Measurements from ENCODE around the gene AUTS2. TPM values are rescaled to one million over a fixed set of nuclear protein-coding genes. Genes with fewer than 3 reads are reported as not detected.

The AUTS2 gene
- total and polyA plus RNA-seq, 10 of the 15 experiments (the other 5 are each of a cell fraction or from before 2014, with no cell fraction given): 6.4 to 55.6 (median 21.6) TPM

- Histone ChIP-seq H3K36me3 (ENCODE audit: control insufficient read depth in 2 of 2, insufficient read depth in 2 of 2, low read length in 1 of 2) (no peaks in the 10 kb centered on the region; a peak in 1 of 4 replicates), H3K9me3 (replicated peaks; ENCODE audit: control insufficient read depth, insufficient read depth, low read length) (no peaks in the 10 kb centered on the region), H4K20me1 (ENCODE audit: control insufficient read depth, insufficient read depth) (no peaks in the 10 kb centered on the region), H3K27ac (ENCODE audit: control insufficient read depth, insufficient read depth) (no peak overlapping the region), H3K9ac (ENCODE audit: control insufficient read depth, insufficient read depth, low read length) (no peak overlapping the region), H3K4me2 (ENCODE audit: control insufficient read depth, insufficient read depth) (no peak overlapping the region), H3K4me3 (no peak overlapping the region), H3K79me2 (ENCODE audit: control insufficient read depth, insufficient read depth, low read length) (no peaks in the 10 kb centered on the region), H3K27me3 (replicated peaks in 1 of 2; ENCODE audit: control insufficient read depth in 2 of 2, insufficient read depth in 2 of 2, low read length in 1 of 2) (no peaks in the 10 kb centered on the region), H2AFZ (ENCODE audit: control insufficient read depth, low read depth, low read length) (no peak overlapping the region), H3K4me1 (ENCODE audit: control insufficient read depth, insufficient read depth, low read length) (no peaks in the 10 kb centered on the region)
- FAIRE-seq (no peak), ATAC-seq (peak; percentile 64), DNase-seq (ENCODE audit: low read depth, low spot score) (no peak)
- RAD21 ChIA-PET (ENCODE audit: unreplicated experiment): no interaction called here
- POLR2A ChIA-PET: no interaction called here
- WGBS (ENCODE audit: insufficient coverage, insufficient replicate concordance, low lambda C conversion rate, missing lambda C conversion rate): 55% methylated on average over 7 of the region's 7 CpGs
- CTCF ChIA-PET: interaction anchor here (0.6 kb wide), 1 partner anchor 37 kb away, joined by 3 read pairs; no protein-coding TSS in a partner anchor
- in situ Hi-C loops (cut with MboI): no loop called here
- SMC1A ChIA-PET (ENCODE audit: uncharacterized antibody, unreplicated experiment): no interaction called here
- intact Hi-C loops (cut with micrococcal nuclease; ENCODE audit: unreplicated experiment): no loop called here
- no TSS peak for BruUV-seq (replicated peaks)
- TF ChIP-seq SRF (IDR thresholded peaks at IDR 0.05; ENCODE audit: low read depth in 2 of 2, low read length in 2 of 2): no peak
- TF ChIP-seq RUNX3 (IDR thresholded peaks at IDR 0.05; ENCODE audit: low read length): peak; percentile 30; the same call in 1 of the 2 replicates
- no peak for TF ChIP-seq EED (IDR thresholded peaks at IDR 0.05; ENCODE audit: low read depth)
Observed at GRCh38 chr7:70303309-70303708, 705.0 kb downstream of the AUTS2 start.

- 0% methylated on average over 2 of the region's 2 CpGs for WGBS (ENCODE audit: insufficient coverage, insufficient replicate concordance, low lambda C conversion rate, missing lambda C conversion rate)
- Histone ChIP-seq H3K9ac (ENCODE audit: control insufficient read depth, insufficient read depth, low read length) (no peak overlapping the region), H3K27ac (ENCODE audit: control insufficient read depth, insufficient read depth) (no peak overlapping the region), H3K4me3 (no peak overlapping the region), H4K20me1 (ENCODE audit: control insufficient read depth, insufficient read depth) (no peaks in the 10 kb centered on the region), H3K79me2 (ENCODE audit: control insufficient read depth, insufficient read depth, low read length) (no peaks in the 10 kb centered on the region), H3K27me3 (replicated peaks in 1 of 2; ENCODE audit: control insufficient read depth in 2 of 2, insufficient read depth in 2 of 2, low read length in 1 of 2) (no peaks in the 10 kb centered on the region), H3K4me1 (ENCODE audit: control insufficient read depth, insufficient read depth, low read length) (no peaks in the 10 kb centered on the region), H2AFZ (ENCODE audit: control insufficient read depth, low read depth, low read length) (no peak overlapping the region), H3K9me3 (replicated peaks; ENCODE audit: control insufficient read depth, insufficient read depth, low read length) (no peaks in the 10 kb centered on the region), H3K4me2 (ENCODE audit: control insufficient read depth, insufficient read depth) (no peak overlapping the region), H3K36me3 (ENCODE audit: control insufficient read depth in 2 of 2, insufficient read depth in 2 of 2, low read length in 1 of 2) (no peaks in the 10 kb centered on the region; a peak in 1 of 4 replicates)
- ATAC-seq: peak; percentile 73
- RAD21 ChIA-PET (ENCODE audit: unreplicated experiment): no interaction called here
- CTCF ChIA-PET: no interaction called here
- TF ChIP-seq JUNB (IDR thresholded peaks at IDR 0.05): peak; percentile 31; the same call in 1 of the 2 replicates
- 0 out of 4 replicates have a peak, but pooled peaks of 1 of the 2 experiments have one; percentile 32 for TF ChIP-seq IKZF2 (IDR thresholded peaks at IDR 0.05)
- 0 out of 2 replicates have a peak, but pooled peaks have one; percentile 11 for TF ChIP-seq PAX5 (IDR thresholded peaks at IDR 0.05; ENCODE audit: borderline replicate concordance, low read depth, low read length)
- no peak for TF ChIP-seq CHD4 (IDR thresholded peaks at IDR 0.05)
- peak; percentile 35; the same call in 1 of the 2 replicates for TF ChIP-seq RUNX3 (IDR thresholded peaks at IDR 0.05; ENCODE audit: low read length)
- TF ChIP-seq EED (IDR thresholded peaks at IDR 0.05; ENCODE audit: low read depth): peak; percentile 38; the same call in 1 of the 2 replicates
- no peak for TF ChIP-seq ZNF24 (IDR thresholded peaks at IDR 0.05)
- TF ChIP-seq CREB1 (IDR thresholded peaks at IDR 0.05; ENCODE audit: low read depth): no peak
- DNase-seq (ENCODE audit: low read depth, low spot score): no peak
- POLR2A ChIA-PET: no interaction called here
- SMC1A ChIA-PET (ENCODE audit: uncharacterized antibody, unreplicated experiment): no interaction called here
- intact Hi-C loops (cut with micrococcal nuclease; ENCODE audit: unreplicated experiment): no loop called here
- no peak for FAIRE-seq
- no TSS peak for BruUV-seq (replicated peaks)
- in situ Hi-C loops (cut with MboI): no loop called here
Observed at GRCh38 chr7:70303780-70304179, 705.5 kb downstream of the AUTS2 start.

Data from GM12878 (cell line).